ENCODE results near the gene CCDC7. TPM values are rescaled to one million over a fixed set of nuclear protein-coding genes. Genes with fewer than 3 reads are reported as not detected.

The CCDC7 gene
- total and polyA plus RNA-seq, 10 of the 15 experiments (the other 5 are each of a cell fraction or from before 2014, with no cell fraction given) = 1.8 to 5.6 (median 3.4) TPM

- Histone ChIP-seq H2AFZ (ENCODE audit: control insufficient read depth, low read depth, low read length) (no peak overlapping the region), H3K27ac (ENCODE audit: control insufficient read depth, insufficient read depth) (no peak overlapping the region)
Measured at GRCh38 chr10:32890444-32890843, 444.5 kb downstream of the CCDC7 start.

More at GRCh38 chr10:32890444-32890843, 444.5 kb downstream of the CCDC7 start:
- TF ChIP-seq MEF2A (IDR thresholded peaks at IDR 0.05; ENCODE audit: insufficient read depth, low read depth, low read length) (no peak), SREBF1 (IDR thresholded peaks at IDR 0.05; ENCODE audit: low read length) (no peak), WRNIP1 (IDR thresholded peaks at IDR 0.05; ENCODE audit: borderline replicate concordance, low read depth, low read length) (no peak), DPF2 (IDR thresholded peaks at IDR 0.05) (no peak), E2F8 (IDR thresholded peaks at IDR 0.05; ENCODE audit: low read depth, partially characterized antibody) (no peak), EED (IDR thresholded peaks at IDR 0.05; ENCODE audit: low read depth) (no peak), CUX1 (IDR thresholded peaks at IDR 0.05; ENCODE audit: insufficient replicate concordance, low read depth, low read length) (no peak), NR2C2 (IDR thresholded peaks at IDR 0.05; ENCODE audit: borderline replicate concordance, control insufficient read depth, insufficient read length, low read depth) (no peak), ESRRA (IDR thresholded peaks at IDR 0.05; ENCODE audit: low read length) (no peak), EGR1 (IDR thresholded peaks at IDR 0.05; ENCODE audit: borderline replicate concordance in 1 of 2, low read depth in 2 of 2, low read length in 2 of 2) (no peak), NBN (IDR thresholded peaks at IDR 0.05) (no peak), FOS (IDR thresholded peaks at IDR 0.05; ENCODE audit: borderline replicate concordance, extremely low read depth, insufficient read length) (no peak), TARDBP (IDR thresholded peaks at IDR 0.05; ENCODE audit: borderline replicate concordance) (no peak), ZNF274 (IDR thresholded peaks at IDR 0.05; ENCODE audit: insufficient read depth, insufficient read length) (no peak), POLR2AphosphoS2 (IDR thresholded peaks at IDR 0.05; ENCODE audit: low read depth, low read length) (no peak), CHD2 (IDR thresholded peaks at IDR 0.05; ENCODE audit: borderline replicate concordance, low read depth, low read length) (no peak)
- no peaks in the 10 kb centered on the region for H3K4me1 ChIP-seq (ENCODE audit: control insufficient read depth, insufficient read depth, low read length)
- DNase-seq (ENCODE audit: low read depth, low spot score) (no peak), FAIRE-seq (no peak), ATAC-seq (no peak)
- H4K20me1 ChIP-seq (ENCODE audit: control insufficient read depth, insufficient read depth) = no peaks in the 10 kb centered on the region
- no TSS peak for BruUV-seq (replicated peaks)
- intact Hi-C loops (cut with micrococcal nuclease; ENCODE audit: unreplicated experiment) = no loop called here
- SMC1A ChIA-PET (ENCODE audit: uncharacterized antibody, unreplicated experiment) = no interaction called here
- POLR2A ChIA-PET = no interaction called here
- no peak overlapping the region for H3K4me2 ChIP-seq (ENCODE audit: control insufficient read depth, insufficient read depth)
- no peaks in the 10 kb centered on the region for H3K36me3 ChIP-seq (ENCODE audit: control insufficient read depth in 2 of 2, insufficient read depth in 2 of 2, low read length in 1 of 2)
- H3K27me3 ChIP-seq (replicated peaks in 1 of 2; ENCODE audit: control insufficient read depth in 2 of 2, insufficient read depth in 2 of 2, low read length in 1 of 2) = no peaks in the 10 kb centered on the region
- H3K79me2 ChIP-seq (ENCODE audit: control insufficient read depth, insufficient read depth, low read length) = no peaks in the 10 kb centered on the region
- CTCF ChIA-PET = interaction anchor here (1.0 to 1.3 kb wide), 2 partner anchors 31 to 118 kb away, joined by 3 read pairs; no protein-coding TSS in a partner anchor
- in situ Hi-C loops (cut with MboI) = no loop called here
- RAD21 ChIA-PET (ENCODE audit: unreplicated experiment) = no interaction called here
- 77% methylated on average over 3 of the region's 3 CpGs for WGBS (ENCODE audit: insufficient coverage, insufficient replicate concordance, low lambda C conversion rate, missing lambda C conversion rate)
- H3K9ac ChIP-seq (ENCODE audit: control insufficient read depth, insufficient read depth, low read length) = no peak overlapping the region
- no peak overlapping the region for H3K4me3 ChIP-seq
- no peaks in the 10 kb centered on the region for H3K9me3 ChIP-seq (replicated peaks; ENCODE audit: control insufficient read depth, insufficient read depth, low read length)
